Breast epithelium (tissue), 3 donors: ENCODE data around the gene NDUFS7.

Source experiments
- POLR2AphosphoS5 ChIP-seq, 3 donors: sonication (generic); formaldehyde crosslinking; IDR thresholded peaks; one replicate each; pipeline ENCODE4 v1.6.1; 2017; ENCODE audit warnings: antibody characterized with exemption in 3 of 3
- TF ChIP-seq, protein P1 (sequence below), 3 donors: fragments of 450-650 bp; IDR thresholded peaks; one replicate each; pipeline ENCODE4 v1.5.1; 2016 to 2017; ENCODE audit warnings: antibody characterized with exemption in 3 of 3, mild to moderate bottlenecking in 3 of 3, moderate library complexity in 3 of 3

DNA sequence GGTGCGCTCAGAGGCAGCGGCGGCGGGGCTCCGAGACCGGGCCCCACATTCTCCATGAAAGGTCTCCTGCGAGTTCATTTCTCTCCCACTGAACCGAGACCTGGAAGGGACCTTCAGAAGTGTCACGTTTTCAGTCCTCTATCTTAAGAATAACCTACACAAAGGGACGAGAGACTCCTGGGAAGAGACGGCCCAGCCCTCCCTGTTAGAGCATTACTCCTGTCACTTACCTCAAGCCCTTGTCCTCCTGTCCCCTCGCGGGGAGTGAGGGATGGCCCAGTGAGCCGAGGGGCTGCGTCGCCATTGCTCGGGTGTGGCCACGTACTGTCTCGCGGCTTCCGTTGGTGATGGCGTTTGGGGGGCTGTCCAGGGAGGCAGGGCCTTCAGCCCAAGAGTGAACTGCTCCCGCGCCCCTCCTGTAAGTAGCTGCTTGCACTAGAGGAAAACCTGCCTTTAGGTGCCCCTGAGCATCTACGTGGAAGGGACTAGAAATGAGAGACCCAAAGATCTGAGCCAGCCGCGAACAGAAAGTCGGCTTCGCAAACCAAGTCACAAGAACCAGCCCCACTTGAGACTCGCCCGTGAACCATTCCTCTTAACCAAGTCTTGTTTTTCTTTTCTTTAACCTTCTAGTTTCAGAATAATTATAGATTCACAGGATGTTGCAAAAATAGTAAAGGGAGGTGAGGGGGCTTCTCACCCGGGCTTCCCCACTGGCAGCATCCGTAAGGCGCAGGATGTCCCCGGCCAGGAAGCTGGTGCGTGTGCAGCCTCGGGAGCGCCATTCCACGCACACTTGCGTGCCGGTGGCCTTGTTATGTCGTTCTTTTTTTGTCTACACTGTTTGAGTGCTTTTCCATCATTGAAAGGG lies 21.1 kb upstream of the NDUFS7 start:
- TF ChIP-seq, protein P1, sequence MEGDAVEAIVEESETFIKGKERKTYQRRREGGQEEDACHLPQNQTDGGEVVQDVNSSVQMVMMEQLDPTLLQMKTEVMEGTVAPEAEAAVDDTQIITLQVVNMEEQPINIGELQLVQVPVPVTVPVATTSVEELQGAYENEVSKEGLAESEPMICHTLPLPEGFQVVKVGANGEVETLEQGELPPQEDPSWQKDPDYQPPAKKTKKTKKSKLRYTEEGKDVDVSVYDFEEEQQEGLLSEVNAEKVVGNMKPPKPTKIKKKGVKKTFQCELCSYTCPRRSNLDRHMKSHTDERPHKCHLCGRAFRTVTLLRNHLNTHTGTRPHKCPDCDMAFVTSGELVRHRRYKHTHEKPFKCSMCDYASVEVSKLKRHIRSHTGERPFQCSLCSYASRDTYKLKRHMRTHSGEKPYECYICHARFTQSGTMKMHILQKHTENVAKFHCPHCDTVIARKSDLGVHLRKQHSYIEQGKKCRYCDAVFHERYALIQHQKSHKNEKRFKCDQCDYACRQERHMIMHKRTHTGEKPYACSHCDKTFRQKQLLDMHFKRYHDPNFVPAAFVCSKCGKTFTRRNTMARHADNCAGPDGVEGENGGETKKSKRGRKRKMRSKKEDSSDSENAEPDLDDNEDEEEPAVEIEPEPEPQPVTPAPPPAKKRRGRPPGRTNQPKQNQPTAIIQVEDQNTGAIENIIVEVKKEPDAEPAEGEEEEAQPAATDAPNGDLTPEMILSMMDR (IDR thresholded peaks at IDR 0.05) = no peak
- TF ChIP-seq POLR2AphosphoS5 (IDR thresholded peaks at IDR 0.05) = no peak
